ENCODE measurements around the gene SYAP1.
A peak's percentile ranks its signal among the peaks of the same experiment; 100 is the strongest.

- TF ChIP-seq POLR2AphosphoS5 (IDR thresholded peaks at IDR 0.05; ENCODE audit: low read length) (peak; percentile 93), TARDBP (IDR thresholded peaks at IDR 0.05; ENCODE audit: borderline replicate concordance) (no peak; the same call in 1 of the 2 replicates), ASH2L (IDR thresholded peaks at IDR 0.05; ENCODE audit: borderline replicate concordance, low read depth) (no peak), RAD21 (IDR thresholded peaks at IDR 0.05; ENCODE audit: insufficient read depth, low read depth, low read length) (no peak), TCF7 (IDR thresholded peaks at IDR 0.05; ENCODE audit: borderline replicate concordance) (no peak), SREBF1 (IDR thresholded peaks at IDR 0.05; ENCODE audit: low read length) (peak; percentile 34; the same call in 1 of the 2 replicates), EP300 (IDR thresholded peaks at IDR 0.05; ENCODE audit: borderline replicate concordance in 1 of 2, control insufficient read depth in 1 of 2, low read depth in 2 of 2, low read length in 2 of 2) (no peak), CHD1 (IDR thresholded peaks at IDR 0.05; ENCODE audit: low read depth, low read length) (no peak), ZBED1 (IDR thresholded peaks at IDR 0.05; ENCODE audit: borderline replicate concordance) (no peak), MXI1 (IDR thresholded peaks at IDR 0.05; ENCODE audit: low read depth, low read length) (peak; percentile 69), EZH2 (IDR thresholded peaks at IDR 0.05; ENCODE audit: borderline replicate concordance, control insufficient read depth, low read depth, low read length) (no peak), ETV6 (conservative IDR thresholded peaks at IDR 0.05 in 1 of 2, IDR thresholded peaks at IDR 0.05 in 1 of 2; ENCODE audit: borderline replicate concordance in 1 of 2, low read depth in 1 of 2) (no peak)
- TF ChIP-seq, protein P1, sequence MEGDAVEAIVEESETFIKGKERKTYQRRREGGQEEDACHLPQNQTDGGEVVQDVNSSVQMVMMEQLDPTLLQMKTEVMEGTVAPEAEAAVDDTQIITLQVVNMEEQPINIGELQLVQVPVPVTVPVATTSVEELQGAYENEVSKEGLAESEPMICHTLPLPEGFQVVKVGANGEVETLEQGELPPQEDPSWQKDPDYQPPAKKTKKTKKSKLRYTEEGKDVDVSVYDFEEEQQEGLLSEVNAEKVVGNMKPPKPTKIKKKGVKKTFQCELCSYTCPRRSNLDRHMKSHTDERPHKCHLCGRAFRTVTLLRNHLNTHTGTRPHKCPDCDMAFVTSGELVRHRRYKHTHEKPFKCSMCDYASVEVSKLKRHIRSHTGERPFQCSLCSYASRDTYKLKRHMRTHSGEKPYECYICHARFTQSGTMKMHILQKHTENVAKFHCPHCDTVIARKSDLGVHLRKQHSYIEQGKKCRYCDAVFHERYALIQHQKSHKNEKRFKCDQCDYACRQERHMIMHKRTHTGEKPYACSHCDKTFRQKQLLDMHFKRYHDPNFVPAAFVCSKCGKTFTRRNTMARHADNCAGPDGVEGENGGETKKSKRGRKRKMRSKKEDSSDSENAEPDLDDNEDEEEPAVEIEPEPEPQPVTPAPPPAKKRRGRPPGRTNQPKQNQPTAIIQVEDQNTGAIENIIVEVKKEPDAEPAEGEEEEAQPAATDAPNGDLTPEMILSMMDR (IDR thresholded peaks at IDR 0.05 in 2 of 3, conservative IDR thresholded peaks at IDR 0.05 in 1 of 3; ENCODE audit: control insufficient read depth in 2 of 3, extremely low read depth in 1 of 3, insufficient read depth in 1 of 3, low read depth in 3 of 3, low read length in 3 of 3) = no peak
- TF ChIP-seq, protein P2, sequence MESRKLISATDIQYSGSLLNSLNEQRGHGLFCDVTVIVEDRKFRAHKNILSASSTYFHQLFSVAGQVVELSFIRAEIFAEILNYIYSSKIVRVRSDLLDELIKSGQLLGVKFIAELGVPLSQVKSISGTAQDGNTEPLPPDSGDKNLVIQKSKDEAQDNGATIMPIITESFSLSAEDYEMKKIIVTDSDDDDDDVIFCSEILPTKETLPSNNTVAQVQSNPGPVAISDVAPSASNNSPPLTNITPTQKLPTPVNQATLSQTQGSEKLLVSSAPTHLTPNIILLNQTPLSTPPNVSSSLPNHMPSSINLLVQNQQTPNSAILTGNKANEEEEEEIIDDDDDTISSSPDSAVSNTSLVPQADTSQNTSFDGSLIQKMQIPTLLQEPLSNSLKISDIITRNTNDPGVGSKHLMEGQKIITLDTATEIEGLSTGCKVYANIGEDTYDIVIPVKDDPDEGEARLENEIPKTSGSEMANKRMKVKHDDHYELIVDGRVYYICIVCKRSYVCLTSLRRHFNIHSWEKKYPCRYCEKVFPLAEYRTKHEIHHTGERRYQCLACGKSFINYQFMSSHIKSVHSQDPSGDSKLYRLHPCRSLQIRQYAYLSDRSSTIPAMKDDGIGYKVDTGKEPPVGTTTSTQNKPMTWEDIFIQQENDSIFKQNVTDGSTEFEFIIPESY (IDR thresholded peaks at IDR 0.05) = no peak
Observed at GRCh38 chrX:16786139-16786790, 66.9 kb downstream of the SYAP1 start, which contains the start of gene TXLNG.
